ENCODE measurements around the gene RPS23.
A peak's percentile ranks its signal among the peaks of the same experiment; 100 is the strongest.

RPS23 gene

DNA sequence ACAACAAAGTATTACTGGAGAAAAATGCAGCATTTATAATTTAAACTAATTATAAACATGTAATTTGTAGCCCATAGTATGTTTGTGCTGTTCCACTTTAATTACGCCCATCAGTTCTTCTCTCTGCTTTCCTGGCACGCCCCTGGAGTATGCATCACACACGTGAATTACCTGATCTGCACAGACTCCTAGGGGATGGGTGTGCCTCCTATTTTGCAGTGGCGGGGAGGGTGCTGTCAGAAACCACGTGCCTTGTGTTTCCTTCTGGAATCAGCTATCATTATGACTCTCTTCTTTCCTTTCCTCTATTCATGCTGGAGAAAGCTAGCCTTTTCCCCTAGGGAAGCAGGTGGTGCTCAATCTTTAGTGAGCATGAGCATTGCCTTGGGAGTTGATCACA lies 43.3 kb downstream of the RPS23 start:
- no peak for DNase-seq

DNA sequence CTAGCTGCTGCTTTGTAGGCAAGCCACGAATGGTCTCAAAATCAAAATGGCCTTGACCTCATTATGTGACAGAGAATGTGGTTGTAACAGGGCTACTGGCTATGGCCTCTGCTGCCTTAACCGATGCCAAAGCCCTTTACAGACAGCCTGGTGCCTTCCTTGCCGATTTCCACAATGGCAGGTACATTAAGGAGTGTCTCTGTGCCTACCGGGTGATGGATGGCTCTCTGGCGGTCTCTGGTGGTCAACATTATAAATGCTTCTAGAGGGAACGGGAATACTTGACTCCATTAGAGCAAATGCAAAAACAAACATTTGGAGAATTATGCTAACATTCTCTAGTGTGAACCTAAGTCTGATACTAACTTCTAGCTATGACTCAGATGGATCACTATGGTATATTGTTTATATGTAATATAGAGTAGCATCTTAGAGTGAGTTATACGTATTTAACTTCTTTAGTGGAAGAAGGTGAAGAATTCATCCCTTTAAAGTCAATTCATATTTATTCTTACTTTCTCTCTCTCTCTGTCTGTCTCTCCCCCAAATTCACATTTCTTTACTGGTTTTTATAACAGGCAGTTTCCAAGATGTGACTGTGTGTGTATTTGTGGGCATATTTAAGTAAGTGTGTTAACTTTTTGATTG lies 52.5 kb downstream of the RPS23 start:
- DNase-seq, result peak; percentile 57
